Neural crest cell (in vitro differentiated cells): Measurements from ENCODE around the gene RUNX2. TPM values are rescaled to one million over a fixed set of nuclear protein-coding genes. Genes with fewer than 3 reads are reported as not detected.

Experiments
- DNase-seq: peaks from one replicate; pipeline ENCODE4 v3.0.0; 2021; ENCODE audit warnings: low read depth, mixed read lengths, low spot score
- H3K27ac Mint-ChIP-seq: one replicate; pipeline ENCODE4 v1.8.0; 2021; ENCODE audit warnings: mild to moderate bottlenecking, mixed read lengths; ENCODE audit not compliant: unreplicated experiment
- H3K27me3 Mint-ChIP-seq: 2 replicates; pipeline ENCODE4 v1.8.0; 2021; ENCODE audit warnings: low read depth, mild to moderate bottlenecking, mixed read lengths
- H3K36me3 Mint-ChIP-seq: 2 replicates; pipeline ENCODE4 v1.8.0; 2021; ENCODE audit warnings: low read depth, mild to moderate bottlenecking, mixed read lengths
- H3K4me1 Mint-ChIP-seq: 2 replicates; pipeline ENCODE4 v1.8.0; 2021; ENCODE audit warnings: mixed read lengths
- H3K4me3 Mint-ChIP-seq: one replicate; pipeline ENCODE4 v1.8.0; 2021; ENCODE audit warnings: mild to moderate bottlenecking, mixed read lengths
- H3K9me3 Mint-ChIP-seq: 2 replicates; pipeline ENCODE4 v1.8.0; 2021; ENCODE audit warnings: mixed read lengths
- CTCF ChIP-seq: fragments of 200-600 bp; sonication (generic); conservative IDR thresholded peaks from 2 replicates; pipeline ENCODE4 v1.5.0; 2021; ENCODE audit warnings: antibody characterized with exemption, mild to moderate bottlenecking
- total RNA-seq: library from RNA; stranded (reverse); gene quantifications from 2 replicates; pipeline ENCODE4 v1.2.1, GENCODE V29; 2021

RUNX2 gene
- total RNA-seq, 1 donor from 2014 or later: 0.16 TPM

GRCh38 chr6:45434381-45434700 lies 106.2 kb downstream of the RUNX2 start:
- Mint-ChIP-seq H3K4me1 (peaks cover 16% of the 10 kb centered on the region), H3K4me3 (no peak overlapping the region), H3K36me3 (no peaks in the 10 kb centered on the region), H3K27ac (no peak overlapping the region), H3K27me3 (peaks cover 1% of the 10 kb centered on the region), H3K9me3 (no peaks in the 10 kb centered on the region)
- TF ChIP-seq CTCF: no peak
- DNase-seq: no peak

GRCh38 chr6:45436544-45437438 lies 108.7 kb downstream of the RUNX2 start:
- TF ChIP-seq CTCF: no peak
- DNase-seq: no peak
- H3K4me3 Mint-ChIP-seq: no peak overlapping the region
- no peak overlapping the region for H3K27ac Mint-ChIP-seq
- H3K4me1 Mint-ChIP-seq: peaks cover 16% of the 10 kb centered on the region
- H3K9me3 Mint-ChIP-seq: no peaks in the 10 kb centered on the region
- H3K27me3 Mint-ChIP-seq: no peaks in the 10 kb centered on the region
- H3K36me3 Mint-ChIP-seq: no peaks in the 10 kb centered on the region

DNA sequence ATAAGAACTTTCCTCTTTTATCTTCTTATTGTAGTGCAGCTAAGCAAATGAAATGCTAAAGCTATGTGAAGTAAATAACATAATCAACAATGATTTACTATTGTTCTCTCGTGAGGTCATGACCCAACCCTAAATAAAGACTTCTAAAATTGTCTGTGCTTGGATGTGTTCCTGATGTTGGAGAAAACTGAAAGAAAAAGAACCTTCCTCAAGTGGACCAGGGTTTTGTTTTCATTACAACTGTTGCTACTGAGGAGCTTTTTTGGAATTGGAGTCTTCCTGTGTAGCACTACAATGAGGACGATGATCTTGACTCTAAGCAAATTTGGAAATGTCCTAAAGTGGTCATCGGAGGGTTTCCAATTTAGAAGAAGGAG lies 109.3 kb downstream of the RUNX2 start:
- no peaks in the 10 kb centered on the region for H3K27me3 Mint-ChIP-seq
- TF ChIP-seq CTCF: no peak
- no peaks in the 10 kb centered on the region for H3K36me3 Mint-ChIP-seq
- no peak for DNase-seq
- no peak overlapping the region for H3K4me3 Mint-ChIP-seq
- H3K9me3 Mint-ChIP-seq: no peaks in the 10 kb centered on the region
- H3K27ac Mint-ChIP-seq: no peak overlapping the region
- H3K4me1 Mint-ChIP-seq: peaks cover 16% of the 10 kb centered on the region

- Mint-ChIP-seq H3K4me1 (peaks cover 16% of the 10 kb centered on the region), H3K27ac (no peak overlapping the region), H3K9me3 (no peaks in the 10 kb centered on the region), H3K36me3 (no peaks in the 10 kb centered on the region), H3K4me3 (no peak overlapping the region), H3K27me3 (no peaks in the 10 kb centered on the region)
- no peak for DNase-seq
- TF ChIP-seq CTCF: no peak
Observed at GRCh38 chr6:45438151-45438550, 110.0 kb downstream of the RUNX2 start.

DNA sequence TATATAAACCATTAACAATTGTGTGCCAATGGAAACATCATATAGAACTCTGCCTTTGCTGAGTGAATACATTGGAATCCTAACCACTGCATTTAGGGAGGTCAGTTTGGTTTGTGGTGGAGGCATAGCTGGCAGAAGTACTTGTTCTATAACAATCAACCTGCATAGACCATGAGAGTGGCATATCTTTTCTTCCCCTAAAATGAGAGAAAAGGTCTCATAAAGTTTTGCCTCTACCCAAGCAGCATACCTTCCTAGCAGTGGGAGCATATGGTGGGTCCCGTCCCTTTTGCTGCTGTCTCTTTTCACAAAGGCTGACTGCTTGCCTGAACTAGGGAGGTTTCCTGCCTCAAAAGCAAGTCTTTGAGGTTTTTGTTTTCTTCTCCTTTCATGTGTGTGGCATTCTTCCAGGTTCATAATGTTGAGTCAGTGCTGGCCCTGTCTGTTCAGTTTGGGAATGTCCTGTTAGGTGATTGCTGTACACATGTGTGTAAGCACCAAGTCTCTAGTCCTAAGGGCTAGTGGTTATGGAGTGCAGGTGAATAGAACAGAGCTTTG lies 110.8 kb downstream of the RUNX2 start:
- Mint-ChIP-seq H3K9me3 (no peaks in the 10 kb centered on the region), H3K4me1 (peaks cover 16% of the 10 kb centered on the region), H3K36me3 (no peaks in the 10 kb centered on the region), H3K27ac (no peak overlapping the region), H3K4me3 (no peak overlapping the region), H3K27me3 (no peaks in the 10 kb centered on the region)
- no peak for DNase-seq
- TF ChIP-seq CTCF: no peak
